Esophagus muscularis mucosa (tissue), 4 donors: ENCODE results near the gene GMCL1.

Experiments used
- CTCF ChIP-seq, 3 experiments: fragments of 200-600 bp in 2 of 3; fragments of 450-650 bp in 1 of 3; sonication (generic) in 2 of 3; IDR thresholded peaks; one replicate each; pipeline ENCODE4 v1.5.1; 2017 to 2019; ENCODE audit warnings: antibody characterized with exemption in 3 of 3, mild to moderate bottlenecking in 2 of 3, moderate library complexity in 1 of 3
- EP300 ChIP-seq: sonication (generic); formaldehyde crosslinking; IDR thresholded peaks from one replicate; pipeline ENCODE4 v1.6.1; 2017; ENCODE audit warnings: antibody characterized with exemption
- POLR2A ChIP-seq: fragments of 450-650 bp; IDR thresholded peaks from one replicate; pipeline ENCODE4 v1.6.1; 2017; ENCODE audit warnings: antibody characterized with exemption, moderate library complexity, mild to moderate bottlenecking, low read depth
- POLR2AphosphoS5 ChIP-seq, 2 donors: sonication (generic); formaldehyde crosslinking; IDR thresholded peaks; one replicate each; pipeline ENCODE4 v1.6.1; 2017; ENCODE audit warnings: antibody characterized with exemption in 2 of 2

- no peak for TF ChIP-seq CTCF (IDR thresholded peaks at IDR 0.05)
- no peak for TF ChIP-seq POLR2A
- TF ChIP-seq EP300 = no peak
- TF ChIP-seq POLR2AphosphoS5 (IDR thresholded peaks at IDR 0.05) = no peak
Measured at GRCh38 chr2:69843993-69844392, 14.5 kb downstream of the GMCL1 start.
